ENCODE data around the gene KCNMB3.

GRCh38 chr3:179272385-179272784 lies 21.5 kb upstream of the KCNMB3 start:
- peak; percentile 46 for TF ChIP-seq CTCF (conservative IDR thresholded peaks at IDR 0.05; ENCODE audit: low read length)
- TF ChIP-seq EZH2phosphoT487 (IDR thresholded peaks at IDR 0.05; ENCODE audit: borderline replicate concordance): no peak

All from Loucy (cell line).